ENCODE measurements around the gene PPFIA2. TPM values are rescaled to one million over a fixed set of nuclear protein-coding genes. Genes with fewer than 3 reads are reported as not detected.
"Not testable (repeated sequence)": the region's sequence is repeated elsewhere in the genome, so short reads cannot be mapped to it uniquely, and the experiment has no call there.

PPFIA2 gene
- total RNA-seq, 2 experiments from 2014 or later, result not detected

DNA sequence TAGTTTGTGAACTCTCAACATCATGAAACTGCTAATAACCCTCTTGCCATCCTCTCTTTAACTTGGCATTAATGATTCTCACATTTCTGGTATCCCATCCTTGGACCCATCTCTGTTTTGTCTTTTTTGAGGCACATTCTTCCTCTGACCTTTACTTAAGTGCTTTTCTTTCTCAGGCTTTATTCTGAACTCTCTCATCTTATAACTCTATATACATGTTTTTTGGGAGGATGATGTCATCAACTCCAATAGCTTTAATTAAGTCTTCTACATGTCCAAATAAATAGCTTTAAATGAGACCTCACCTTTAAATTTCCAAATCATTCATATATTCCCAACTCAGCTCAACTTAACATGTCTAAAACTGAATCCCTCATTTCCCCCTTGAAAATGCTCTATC, 88.4 kb downstream of the PPFIA2 start:
- TF ChIP-seq, protein P1, sequence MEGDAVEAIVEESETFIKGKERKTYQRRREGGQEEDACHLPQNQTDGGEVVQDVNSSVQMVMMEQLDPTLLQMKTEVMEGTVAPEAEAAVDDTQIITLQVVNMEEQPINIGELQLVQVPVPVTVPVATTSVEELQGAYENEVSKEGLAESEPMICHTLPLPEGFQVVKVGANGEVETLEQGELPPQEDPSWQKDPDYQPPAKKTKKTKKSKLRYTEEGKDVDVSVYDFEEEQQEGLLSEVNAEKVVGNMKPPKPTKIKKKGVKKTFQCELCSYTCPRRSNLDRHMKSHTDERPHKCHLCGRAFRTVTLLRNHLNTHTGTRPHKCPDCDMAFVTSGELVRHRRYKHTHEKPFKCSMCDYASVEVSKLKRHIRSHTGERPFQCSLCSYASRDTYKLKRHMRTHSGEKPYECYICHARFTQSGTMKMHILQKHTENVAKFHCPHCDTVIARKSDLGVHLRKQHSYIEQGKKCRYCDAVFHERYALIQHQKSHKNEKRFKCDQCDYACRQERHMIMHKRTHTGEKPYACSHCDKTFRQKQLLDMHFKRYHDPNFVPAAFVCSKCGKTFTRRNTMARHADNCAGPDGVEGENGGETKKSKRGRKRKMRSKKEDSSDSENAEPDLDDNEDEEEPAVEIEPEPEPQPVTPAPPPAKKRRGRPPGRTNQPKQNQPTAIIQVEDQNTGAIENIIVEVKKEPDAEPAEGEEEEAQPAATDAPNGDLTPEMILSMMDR (IDR thresholded peaks at IDR 0.05), result no peak
- DNase-seq, result no peak
- Mint-ChIP-seq H3K4me3 (no peak overlapping the region), H3K4me1 (ENCODE audit: low read depth) (no peaks in the 10 kb centered on the region), H3K36me3 (ENCODE audit: low read depth) (no peaks in the 10 kb centered on the region), H3K9me3 (no peaks in the 10 kb centered on the region), H3K27ac (no peak overlapping the region), H3K27me3 (no peaks in the 10 kb centered on the region)
- H3K4me3 ChIP-seq (ENCODE audit: low read length), result no peak overlapping the region
- no peaks in the 10 kb centered on the region for H3K4me1 ChIP-seq (ENCODE audit: insufficient read depth, low read length)
- H3K27me3 ChIP-seq (ENCODE audit: control insufficient read depth in 1 of 2, insufficient read depth in 2 of 2, low read length in 2 of 2), result no peaks in the 10 kb centered on the region
- intact Hi-C loops (cut with DNase I, micrococcal nuclease), result no loop called here
- no peaks in the 10 kb centered on the region for H3K9me3 ChIP-seq (ENCODE audit: control insufficient read depth in 1 of 2, insufficient read depth in 1 of 2, low read length in 2 of 2)
- no peak overlapping the region for H3K27ac ChIP-seq (ENCODE audit: low read depth in 1 of 2, low read length in 2 of 2)
- POLR2A ChIA-PET, result no interaction called here
- CTCF ChIA-PET, result no interaction called here
- H3K36me3 ChIP-seq (ENCODE audit: insufficient read depth, low read length), result no peaks in the 10 kb centered on the region
- no peak for ATAC-seq (ENCODE audit: poor library complexity)

DNA sequence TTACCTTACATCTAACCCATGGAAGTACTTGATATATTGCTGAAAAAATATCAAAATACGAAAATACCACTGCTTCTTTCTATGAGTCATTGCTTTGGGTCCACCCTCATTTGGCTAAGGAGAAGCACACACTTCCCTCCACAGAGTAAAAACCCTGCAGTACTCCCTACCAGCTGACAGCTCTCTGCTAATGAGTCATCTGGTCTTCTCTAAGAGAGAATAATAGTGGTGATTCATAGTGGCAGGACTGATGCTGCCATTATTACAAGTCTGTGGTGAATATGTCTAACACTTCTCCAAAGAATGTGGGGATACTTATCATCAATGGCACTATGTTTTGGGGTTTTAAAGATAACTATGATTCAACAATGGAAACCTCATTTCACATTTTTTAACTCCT, 90.7 kb downstream of the PPFIA2 start:
- Mint-ChIP-seq H3K9me3 (peaks cover 2% of the 10 kb centered on the region), H3K4me3 (no peak overlapping the region), H3K4me1 (ENCODE audit: low read depth) (no peaks in the 10 kb centered on the region), H3K36me3 (ENCODE audit: low read depth) (no peaks in the 10 kb centered on the region), H3K27me3 (no peaks in the 10 kb centered on the region), H3K27ac (no peak overlapping the region)
- Histone ChIP-seq H3K27ac (ENCODE audit: low read depth in 1 of 2, low read length in 2 of 2) (no peak overlapping the region), H3K9me3 (ENCODE audit: control insufficient read depth in 1 of 2, insufficient read depth in 1 of 2, low read length in 2 of 2) (no peaks in the 10 kb centered on the region), H3K36me3 (ENCODE audit: insufficient read depth, low read length) (no peaks in the 10 kb centered on the region), H3K4me1 (ENCODE audit: insufficient read depth, low read length) (no peaks in the 10 kb centered on the region), H3K4me3 (ENCODE audit: low read length) (no peak overlapping the region), H3K27me3 (ENCODE audit: control insufficient read depth in 1 of 2, insufficient read depth in 2 of 2, low read length in 2 of 2) (no peaks in the 10 kb centered on the region)
- ATAC-seq (ENCODE audit: poor library complexity) (no peak), DNase-seq (no peak)
- TF ChIP-seq, protein P1 (IDR thresholded peaks at IDR 0.05), result no peak
- ChIA-PET POLR2A (no interaction called here), CTCF (no interaction called here)
- intact Hi-C loops (cut with DNase I, micrococcal nuclease), result no loop called here

DNA sequence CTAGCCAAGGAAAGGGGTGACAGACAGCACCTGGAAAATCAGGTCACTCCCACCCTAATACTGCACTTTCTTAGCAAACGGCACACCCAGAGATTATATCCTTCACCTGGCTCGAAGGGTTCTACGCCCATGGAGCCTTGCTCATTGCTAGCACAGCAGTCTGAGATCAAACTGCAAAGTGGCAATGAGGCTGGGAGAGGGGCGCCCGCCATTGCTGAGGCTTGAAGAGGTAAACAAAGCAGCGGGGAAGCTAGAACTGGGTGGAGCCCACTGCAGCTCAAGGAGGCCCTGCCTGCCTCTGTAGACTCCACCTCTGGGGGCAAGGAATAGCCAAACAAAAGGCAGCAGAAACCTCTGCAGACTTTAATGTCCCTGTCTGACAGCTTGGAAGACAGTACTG, 99.8 kb downstream of the PPFIA2 start:
- CTCF ChIA-PET; H3K9me3 ChIP-seq (ENCODE audit: control insufficient read depth in 1 of 2, insufficient read depth in 1 of 2, low read length in 2 of 2); ATAC-seq (ENCODE audit: poor library complexity); DNase-seq; H3K36me3 ChIP-seq (ENCODE audit: insufficient read depth, low read length); H3K4me1 ChIP-seq (ENCODE audit: insufficient read depth, low read length); H3K9me3 Mint-ChIP-seq; H3K27me3 Mint-ChIP-seq; H3K4me3 Mint-ChIP-seq; H3K27me3 ChIP-seq (ENCODE audit: control insufficient read depth in 1 of 2, insufficient read depth in 2 of 2, low read length in 2 of 2); H3K36me3 Mint-ChIP-seq (ENCODE audit: low read depth); H3K27ac Mint-ChIP-seq; H3K4me3 ChIP-seq (ENCODE audit: low read length); intact Hi-C loops (cut with DNase I, micrococcal nuclease); H3K4me1 Mint-ChIP-seq (ENCODE audit: low read depth); H3K27ac ChIP-seq (ENCODE audit: low read depth in 1 of 2, low read length in 2 of 2); POLR2A ChIA-PET: not testable (repeated sequence)

DNA sequence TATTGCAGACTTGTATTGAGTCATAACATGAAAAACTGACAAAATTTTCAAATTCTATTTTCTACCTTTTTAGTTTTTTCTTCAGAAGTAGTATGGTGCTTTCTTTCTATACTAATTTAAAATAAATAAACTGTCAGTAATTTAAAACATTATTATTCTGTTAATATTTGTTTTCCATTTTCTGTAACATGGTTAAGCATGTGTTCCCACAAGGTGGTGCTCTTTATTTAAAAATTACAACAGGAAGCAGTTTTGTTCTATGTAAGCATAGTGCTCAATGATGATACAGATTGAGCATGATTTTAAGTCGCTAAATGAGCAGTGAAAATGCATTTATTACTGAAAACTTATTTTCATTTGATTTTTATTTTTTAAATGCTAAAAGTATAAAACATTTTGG, 114.6 kb downstream of the PPFIA2 start:
- Histone ChIP-seq H3K4me1 (ENCODE audit: insufficient read depth, low read length) (no peaks in the 10 kb centered on the region), H3K27ac (ENCODE audit: low read depth in 1 of 2, low read length in 2 of 2) (no peak overlapping the region), H3K4me3 (ENCODE audit: low read length) (no peak overlapping the region), H3K9me3 (ENCODE audit: control insufficient read depth in 1 of 2, insufficient read depth in 1 of 2, low read length in 2 of 2) (no peaks in the 10 kb centered on the region), H3K27me3 (ENCODE audit: control insufficient read depth in 1 of 2, insufficient read depth in 2 of 2, low read length in 2 of 2) (no peaks in the 10 kb centered on the region), H3K36me3 (ENCODE audit: insufficient read depth, low read length) (no peaks in the 10 kb centered on the region)
- no peak overlapping the region for H3K27ac Mint-ChIP-seq
- no peaks in the 10 kb centered on the region for H3K27me3 Mint-ChIP-seq
- no peak overlapping the region for H3K4me3 Mint-ChIP-seq
- H3K36me3 Mint-ChIP-seq (ENCODE audit: low read depth), result no peaks in the 10 kb centered on the region
- ChIA-PET POLR2A (interaction anchor here (0.5 to 1.5 kb wide), 3 partner anchors 348 to 714 kb away, joined by 3 to 6 read pairs (median 4); partner anchors contain the start of genes CCDC59 and METTL25), CTCF (interaction anchor here (0.9 kb wide), 1 partner anchor 348 kb away, joined by 3 read pairs; no protein-coding TSS in a partner anchor)
- ATAC-seq (ENCODE audit: poor library complexity) (peak; percentile 61), DNase-seq (peak in 3 of 14 experiments; percentile 48 to 64 (median 60))
- H3K4me1 Mint-ChIP-seq (ENCODE audit: low read depth), result no peaks in the 10 kb centered on the region
- intact Hi-C loops (cut with DNase I, micrococcal nuclease), result loop anchor here (1.0 to 10.0 kb wide), 5 partner anchors 348 to 710 kb away; partner anchors contain the start of genes CCDC59 (in 1 of the 2) and METTL25 (in 1 of the 2)
- no peaks in the 10 kb centered on the region for H3K9me3 Mint-ChIP-seq
- TF ChIP-seq, protein P1 (IDR thresholded peaks at IDR 0.05), result peak; percentile 66
